ENCODE results near the gene SAMD15. TPM values are rescaled to one million over a fixed set of nuclear protein-coding genes. Genes with fewer than 3 reads are reported as not detected.

Gene SAMD15
- total RNA-seq: 0.33 and 1.2 TPM in 2 replicates

DNA sequence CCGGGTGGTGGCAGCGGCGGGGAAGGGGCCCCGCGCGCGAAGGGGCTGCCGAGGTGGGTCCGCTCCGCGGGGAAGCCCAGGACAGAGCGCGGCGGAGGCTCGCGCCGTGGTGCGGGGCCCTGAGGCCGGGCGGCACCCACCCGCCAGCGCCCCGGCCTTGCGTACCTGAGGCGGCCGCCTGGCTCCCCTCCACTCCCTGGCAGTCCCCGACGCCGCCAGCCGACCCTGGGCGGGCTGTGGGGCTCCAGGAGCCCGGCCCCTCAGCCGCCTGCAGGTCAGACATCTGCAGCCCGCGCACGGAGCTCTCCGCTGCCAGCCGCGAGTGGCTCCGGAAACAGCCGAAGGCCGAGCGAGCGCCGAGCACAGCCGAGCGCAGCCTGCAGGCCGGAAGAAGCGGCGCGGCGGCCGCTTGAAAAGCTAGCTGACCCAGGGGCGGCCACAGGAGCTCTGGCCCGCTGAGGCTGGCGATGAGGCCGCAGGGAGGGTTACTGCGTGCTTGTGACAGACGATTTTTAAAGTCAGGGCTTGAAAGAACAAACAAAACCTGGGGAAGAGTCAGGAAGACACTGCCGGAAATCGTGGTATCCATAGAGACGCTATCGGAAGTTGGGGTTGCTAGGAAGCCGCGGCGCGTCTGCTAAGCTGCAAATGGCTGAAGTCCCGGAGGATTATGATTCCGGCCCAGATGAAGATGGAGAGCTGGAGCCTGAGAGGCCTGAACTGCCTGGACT lies at the start of gene SAMD15, which contains the start of gene TMED8:
Gene SAMD15, plus strand, starts transcription at position 609 of the 731 bp plus-strand sequence. Its CDS starts 40 bp downstream, at position 649.
Gene TMED8, minus strand, starts transcription at position 324 of the 731 bp plus-strand sequence. Its CDS starts 41 bp downstream, at position 283.

DNA sequence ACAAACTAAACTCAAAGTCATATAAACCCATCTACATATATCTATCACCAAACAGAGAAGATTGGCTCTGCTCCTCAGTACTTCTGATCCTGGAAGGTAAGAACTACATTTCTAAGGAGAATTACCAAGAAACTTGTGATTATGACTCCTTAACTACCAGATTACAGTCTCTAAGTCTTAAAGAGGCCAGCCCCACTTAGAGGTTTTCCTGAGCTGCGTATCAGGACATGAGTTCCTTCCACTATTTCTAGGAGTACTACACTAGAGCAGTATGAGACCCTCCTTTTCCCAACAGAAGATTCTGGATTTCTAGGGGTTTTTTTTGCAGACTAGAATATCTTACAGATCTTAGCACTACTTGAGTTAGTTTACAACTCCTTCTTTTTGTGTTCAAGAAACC lies 46.2 kb downstream of the SAMD15 start, which contains the start of gene NOXRED1:
Gene NOXRED1, minus strand, starts transcription at position 101 of the 400 bp plus-strand sequence. CDS start 634 bp downstream, outside the sequence.

Other genes with a start within 250 kb of the SAMD15 start
- under 0.01 TPM in 1 of 2 replicates, not detected in the other for gene ZDHHC22, start 235.6 kb upstream of the SAMD15 start, total RNA-seq
- 0.86 TPM in 1 of 2 replicates, not detected in the other for gene TMEM63C, start 195.6 kb upstream of the SAMD15 start, total RNA-seq
- not detected in 2 replicates for gene NGB, start 106.2 kb upstream of the SAMD15 start, total RNA-seq
- gene POMT2, start 56.5 kb upstream of the SAMD15 start, total RNA-seq: 4.3 and 6.4 TPM in 2 replicates
- gene GSTZ1, start 56.3 kb upstream of the SAMD15 start, total RNA-seq: 24.8 and 27.7 TPM in 2 replicates
- 8.3 and 9.9 TPM in 2 replicates for gene TMED8, start 285 bp upstream of the SAMD15 start, total RNA-seq
- 0.11 and 0.17 TPM in 2 replicates for gene NOXRED1, start 46.1 kb downstream of the SAMD15 start, total RNA-seq
- 22.3 and 32.7 TPM in 2 replicates for gene VIPAS39, start 80.2 kb downstream of the SAMD15 start, total RNA-seq
- gene AHSA1, start 80.7 kb downstream of the SAMD15 start, total RNA-seq: 60.9 and 82.9 TPM in 2 replicates
- gene ISM2, start 121.4 kb downstream of the SAMD15 start, total RNA-seq: 0.09 TPM in 1 of 2 replicates, not detected in the other
- gene SPTLC2, start 239.3 kb downstream of the SAMD15 start, total RNA-seq: 80.3 and 85.1 TPM in 2 replicates

Measured in dermis lymphatic vessel endothelial cell (primary cell).